Measurements from ENCODE around the gene RPTOR.

DNA sequence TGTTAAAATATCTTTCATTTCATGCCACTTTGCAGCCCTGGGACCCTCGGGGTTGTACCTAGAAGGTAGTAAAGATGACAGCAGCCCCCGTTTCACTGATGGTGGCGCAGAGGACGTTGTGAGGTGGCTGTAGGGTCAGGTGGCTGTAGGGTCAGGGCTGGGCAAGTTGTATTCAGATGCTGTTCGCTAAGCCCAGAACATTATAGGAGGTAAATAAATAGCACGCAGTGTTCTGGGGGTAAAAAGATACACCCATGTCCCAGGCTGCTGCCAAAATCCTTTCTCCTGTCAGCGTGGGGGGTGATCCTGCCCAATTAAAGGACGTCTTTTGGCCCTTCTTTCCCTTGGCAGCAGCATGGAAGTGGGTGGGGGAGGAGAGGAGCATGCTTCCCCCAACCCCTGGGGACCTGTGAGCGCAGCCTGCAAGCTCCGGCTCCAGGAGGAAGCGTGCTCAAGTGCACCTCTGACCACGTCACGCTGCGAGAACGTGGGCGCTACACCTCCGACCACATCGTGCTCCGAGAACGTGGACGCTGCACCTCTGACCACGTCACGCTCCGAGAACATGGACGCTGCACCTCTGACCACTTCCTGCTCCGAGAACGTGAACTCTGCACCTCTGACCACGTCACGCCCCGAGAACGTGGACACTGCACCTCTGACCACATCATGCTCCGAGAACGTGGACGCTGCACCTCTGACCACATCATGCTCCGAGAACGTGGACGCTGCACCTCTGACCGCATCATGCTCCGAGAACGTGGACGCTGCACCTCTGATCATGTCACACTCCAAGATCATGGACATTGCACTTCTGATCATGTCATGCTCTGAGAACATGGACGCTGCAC is 182.1 kb downstream of the RPTOR start:
- TF ChIP-seq GATA3 (IDR thresholded peaks at IDR 0.05; ENCODE audit: low read depth, low read length) (no peak), GATA2 (IDR thresholded peaks at IDR 0.05; ENCODE audit: low read depth, low read length) (no peak)
